HG02884 (cell line): ENCODE data around the gene ACSL5.
"Not testable (repeated sequence)": the region's sequence is repeated elsewhere in the genome, so short reads cannot be mapped to it uniquely, and the experiment has no call there.

Experiments
- ATAC-seq: cut with Tn5 transposase; IDR thresholded peaks from one replicate; pipeline ENCODE4 v1.9.1; 2021; ENCODE audit warnings: mild to moderate bottlenecking, moderate library complexity; ENCODE audit not compliant: unreplicated experiment

The ACSL5 gene

DNA sequence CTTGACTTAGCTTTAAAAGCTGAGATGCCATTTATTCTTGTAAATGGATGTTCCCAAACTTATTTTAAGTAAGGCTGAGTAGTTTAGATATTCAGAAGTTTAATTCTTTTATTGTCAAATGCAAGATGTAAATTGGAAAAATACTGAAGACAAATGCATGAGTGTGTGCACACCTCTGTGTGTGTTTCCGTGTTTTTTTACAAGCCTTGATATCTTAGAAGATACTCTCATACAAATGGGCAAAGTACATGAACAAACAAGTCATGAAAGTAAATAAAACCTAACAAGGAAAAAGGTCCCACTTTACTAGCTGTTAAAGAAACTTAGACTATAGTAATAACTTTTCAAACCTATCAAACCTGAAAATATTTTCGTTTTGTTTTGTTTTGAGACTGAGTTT lies 29.0 kb downstream of the ACSL5 start:
- no peak for ATAC-seq

DNA sequence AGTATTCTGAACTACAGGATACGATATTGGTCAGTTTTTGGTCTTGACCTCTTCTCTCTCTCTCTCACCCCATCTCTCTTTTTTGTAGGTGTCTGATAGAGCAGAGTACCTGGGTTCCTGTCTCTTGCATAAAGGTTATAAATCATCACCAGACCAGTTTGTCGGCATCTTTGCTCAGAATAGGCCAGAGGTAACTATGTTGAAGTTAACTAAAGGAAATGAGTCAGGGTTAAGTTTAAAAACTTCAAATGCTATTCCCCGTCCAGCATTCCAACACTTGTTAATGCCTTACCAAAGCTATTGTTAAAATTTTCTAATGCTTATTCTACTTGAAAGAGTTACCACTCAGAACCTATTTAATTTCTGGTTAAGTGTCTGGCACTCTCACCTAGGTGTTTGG lies 30.7 kb downstream of the ACSL5 start:
- no peak for ATAC-seq

DNA sequence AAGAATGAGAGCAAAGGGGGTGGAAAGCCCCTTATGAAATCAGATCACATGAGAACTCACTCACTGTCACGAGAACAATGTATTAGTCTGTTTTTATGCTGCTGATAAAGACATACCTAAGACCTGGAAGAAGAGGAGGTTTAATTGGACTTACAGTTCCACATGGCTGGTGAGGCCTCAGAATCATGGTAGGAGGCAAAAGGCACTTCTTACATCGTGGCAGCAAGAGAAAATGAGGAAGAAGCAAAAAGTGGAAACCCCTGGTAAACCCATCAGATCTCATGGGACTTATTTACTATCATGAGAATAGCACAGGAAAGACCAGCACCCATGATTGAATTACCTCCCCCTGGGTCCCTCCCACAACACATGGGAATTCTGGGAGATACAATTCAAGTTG lies 32.9 kb downstream of the ACSL5 start:
- ATAC-seq, result not testable (repeated sequence)

DNA sequence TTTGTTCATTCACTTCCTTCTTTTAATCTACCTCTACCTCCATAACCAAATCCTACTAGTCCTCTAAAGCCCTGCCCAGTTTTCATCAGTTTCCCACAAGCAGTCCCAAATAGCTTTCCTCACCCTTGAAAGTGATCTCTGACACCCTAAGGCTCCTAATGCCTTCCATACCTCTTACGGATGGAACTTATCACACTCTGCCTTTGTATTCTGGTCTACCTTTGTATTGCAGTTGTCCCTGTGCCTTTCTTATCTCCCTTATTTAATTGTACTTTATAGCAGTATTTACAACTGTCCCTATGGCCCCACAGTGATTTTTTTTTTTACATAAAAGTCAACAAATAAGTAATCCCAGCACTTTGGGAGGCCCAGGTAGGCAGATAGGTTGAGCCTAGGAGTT lies 33.8 kb downstream of the ACSL5 start:
- ATAC-seq, result no peak

DNA sequence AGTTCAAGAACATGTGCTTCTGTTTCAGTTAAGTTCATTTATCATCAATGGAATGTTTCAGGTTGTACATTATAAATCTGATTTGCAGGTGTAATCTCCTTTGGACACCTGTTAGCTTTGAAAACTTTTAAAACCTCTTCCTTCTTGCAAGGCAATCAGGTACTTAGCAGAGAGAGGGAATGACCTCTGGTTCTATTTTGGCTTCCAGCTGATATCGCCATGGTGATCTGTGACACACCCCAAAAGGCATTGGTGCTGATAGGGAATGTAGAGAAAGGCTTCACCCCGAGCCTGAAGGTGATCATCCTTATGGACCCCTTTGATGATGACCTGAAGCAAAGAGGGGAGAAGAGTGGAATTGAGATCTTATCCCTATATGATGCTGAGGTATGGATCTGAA lies 35.4 kb downstream of the ACSL5 start:
- ATAC-seq, result no peak

DNA sequence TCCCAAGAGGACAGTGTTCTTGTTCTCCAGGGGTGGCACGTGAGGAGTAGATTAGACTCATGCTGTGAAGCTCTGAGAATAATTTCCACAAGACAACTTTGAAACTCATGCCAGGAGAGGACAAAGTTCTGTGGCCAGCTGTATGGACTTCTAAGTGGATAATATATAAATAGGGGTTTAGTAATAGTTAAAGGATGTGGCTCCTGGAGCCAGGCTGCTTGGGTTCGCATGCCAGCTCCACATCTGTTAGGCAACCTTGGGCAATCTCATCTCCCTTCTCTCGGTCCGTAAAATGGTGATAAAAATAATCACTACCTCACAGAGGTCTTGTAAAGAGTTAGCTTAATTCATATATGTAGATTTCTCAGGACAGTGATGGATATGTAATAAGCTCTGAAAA lies 35.8 kb downstream of the ACSL5 start:
- ATAC-seq, result no peak

DNA sequence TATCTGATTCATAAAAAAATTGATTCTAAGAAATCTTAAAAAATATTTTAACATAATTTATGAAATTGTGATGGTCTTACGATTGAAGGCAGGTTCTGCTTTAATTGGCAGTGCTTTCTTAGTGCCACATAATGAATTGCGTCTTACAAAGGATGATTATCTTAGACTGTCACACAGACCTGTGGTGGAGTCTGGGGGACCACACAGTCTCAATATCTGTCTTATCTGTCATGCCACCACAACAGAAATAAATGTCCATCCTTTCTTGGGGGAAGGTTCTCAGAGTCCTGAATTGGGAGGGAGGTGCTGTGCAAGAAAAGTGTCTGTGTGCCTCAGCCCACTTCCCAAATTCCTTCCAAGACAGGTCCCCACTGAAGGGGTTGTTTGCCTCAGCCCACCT lies 38.8 kb downstream of the ACSL5 start:
- ATAC-seq, result no peak

DNA sequence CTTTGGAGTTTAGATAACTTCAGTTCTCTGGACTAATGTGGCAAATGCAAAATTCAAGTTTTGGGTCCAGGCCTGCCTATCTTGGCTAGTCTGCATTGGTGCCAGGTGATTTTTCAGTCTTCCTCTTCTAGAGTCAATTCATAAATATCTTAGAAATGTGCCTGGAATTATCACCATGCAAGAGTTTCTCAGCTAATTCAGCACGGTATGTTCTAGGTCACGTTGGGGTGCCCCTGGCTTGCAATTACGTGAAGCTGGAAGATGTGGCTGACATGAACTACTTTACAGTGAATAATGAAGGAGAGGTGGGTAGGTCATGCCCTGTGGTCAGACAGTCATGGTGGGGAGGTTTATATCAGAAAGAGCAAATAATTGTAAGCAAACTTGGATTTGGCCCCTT lies 47.8 kb downstream of the ACSL5 start:
- no peak for ATAC-seq

DNA sequence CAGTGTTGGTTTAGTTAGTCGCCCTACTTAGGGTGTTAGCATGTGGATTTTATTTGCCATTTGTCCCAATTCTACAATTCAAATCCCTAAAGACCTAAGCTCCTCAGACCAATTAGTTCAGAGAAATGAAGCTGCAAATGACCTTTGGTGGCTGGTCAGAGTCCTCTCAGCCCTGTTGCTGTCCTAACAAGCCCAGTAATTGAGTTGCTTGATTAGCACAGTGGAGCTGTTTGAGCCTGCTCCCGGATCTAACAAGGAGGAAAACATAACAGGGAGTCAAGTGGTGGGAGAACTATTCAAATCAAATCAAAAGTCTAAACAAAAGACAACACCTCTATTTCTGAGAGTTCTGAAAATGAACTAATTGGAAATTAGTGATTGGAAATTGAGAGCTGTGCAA lies 50.7 kb downstream of the ACSL5 start:
- ATAC-seq, result no peak

DNA sequence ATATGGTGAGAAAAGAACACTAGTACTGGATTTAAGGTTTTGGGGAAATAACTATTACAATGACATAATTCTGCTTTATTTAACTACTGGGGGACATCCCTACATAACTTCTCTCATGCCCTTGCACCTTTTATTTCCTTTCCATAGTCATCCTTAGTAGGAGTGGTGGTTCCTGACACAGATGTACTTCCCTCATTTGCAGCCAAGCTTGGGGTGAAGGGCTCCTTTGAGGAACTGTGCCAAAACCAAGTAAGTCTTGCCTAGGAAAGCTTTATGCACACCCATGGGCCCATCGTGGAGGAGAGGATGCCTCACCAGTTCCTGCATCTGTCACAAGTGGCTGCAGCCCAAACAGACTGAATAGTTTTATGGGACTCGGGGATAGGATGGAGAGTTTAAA lies 52.2 kb downstream of the ACSL5 start:
- ATAC-seq, result no peak

DNA sequence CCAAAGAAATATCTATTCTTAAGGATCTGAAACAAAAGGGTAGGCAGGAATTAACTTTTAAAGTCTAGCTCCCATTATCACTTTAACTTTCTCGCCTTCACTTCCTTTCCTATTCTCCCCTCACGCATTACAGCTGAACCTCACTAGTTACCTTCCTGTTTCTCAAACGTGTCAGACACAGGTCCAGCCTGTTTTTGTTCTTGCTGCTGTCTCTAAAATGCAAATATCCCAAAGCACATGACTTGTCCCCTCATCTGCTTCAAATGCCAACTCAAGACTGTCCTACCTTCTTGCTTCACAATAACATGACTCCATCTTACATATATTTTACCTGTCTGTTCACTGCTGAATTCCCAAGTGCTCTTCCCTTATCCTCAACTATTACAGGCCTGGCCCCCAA lies 55.2 kb downstream of the ACSL5 start:
- ATAC-seq, result peak; percentile 47

DNA sequence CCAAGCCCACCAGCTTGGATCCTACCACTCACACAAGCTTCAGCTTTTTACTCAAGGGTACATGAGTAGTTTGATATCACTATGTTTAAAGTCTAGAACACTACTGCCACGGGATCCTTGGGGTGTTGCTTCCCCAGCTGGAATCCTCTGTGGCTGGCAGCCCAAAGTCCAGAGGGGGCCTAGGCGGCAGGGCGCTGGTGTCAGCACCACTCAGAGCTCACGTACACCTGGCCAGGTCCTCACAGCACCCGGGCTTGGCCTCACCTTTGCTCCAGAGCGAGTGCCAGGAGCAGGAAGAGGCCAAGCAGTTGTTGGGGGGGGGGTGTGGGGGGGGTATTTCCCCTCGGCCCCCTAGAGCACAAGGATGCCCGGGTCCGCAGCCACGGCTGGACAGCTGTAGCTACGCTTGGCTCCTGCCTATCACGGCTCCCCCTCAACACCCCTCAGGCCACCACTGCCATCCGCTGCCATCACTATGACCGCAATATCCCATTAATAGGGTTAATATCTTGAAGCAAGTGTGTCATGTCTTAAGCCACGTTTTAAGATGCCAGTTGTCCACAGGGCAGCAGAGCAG lies 55.8 kb downstream of the ACSL5 start:
- no peak for ATAC-seq

DNA sequence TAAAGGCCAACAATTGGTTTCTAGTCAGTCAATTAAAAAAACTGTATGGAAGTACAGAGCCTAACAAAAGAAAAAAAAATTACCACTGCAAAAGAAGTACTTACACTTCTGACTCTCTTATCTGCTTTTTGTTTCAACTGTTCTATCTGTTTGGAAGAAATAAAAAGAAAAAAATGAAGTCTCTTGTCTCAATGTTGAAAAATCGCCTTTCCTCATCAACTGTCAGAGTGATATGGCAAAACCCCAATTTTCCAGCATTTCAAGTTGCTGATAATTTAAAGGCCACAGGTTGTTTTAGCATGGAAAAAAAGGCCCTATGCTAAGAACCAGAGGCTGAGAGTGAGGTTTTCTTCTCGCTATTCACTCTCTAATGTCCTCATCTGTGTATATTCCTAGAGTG lies 59.2 kb downstream of the ACSL5 start:
- no peak for ATAC-seq

DNA sequence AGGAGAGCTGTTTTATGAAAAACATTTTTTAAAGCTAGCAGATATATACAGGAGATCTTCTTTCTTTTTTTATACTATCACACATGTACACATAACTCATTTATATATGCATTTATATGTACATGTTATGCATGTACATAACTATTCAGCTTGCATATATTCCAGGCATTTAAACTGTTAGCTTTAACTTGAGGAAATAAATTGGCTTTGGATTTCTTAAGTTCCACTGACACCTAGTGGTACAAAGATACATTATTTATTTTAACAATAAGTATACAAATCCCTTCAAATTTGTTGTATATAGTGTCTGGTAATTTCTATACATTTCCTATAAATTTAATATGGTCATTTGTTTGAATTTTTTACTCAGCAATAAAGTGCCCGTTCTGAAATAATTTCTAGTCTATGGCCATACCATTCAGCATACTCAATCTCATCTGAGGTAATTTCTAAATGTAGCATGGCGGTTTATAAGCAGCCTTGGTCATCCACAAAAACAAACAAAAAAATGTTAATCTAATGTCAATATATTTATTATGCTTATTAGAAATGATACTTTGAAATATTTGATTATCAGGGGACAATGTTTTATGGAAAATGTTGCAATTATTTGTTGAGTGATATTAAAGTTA lies 61.2 kb downstream of the ACSL5 start:
- ATAC-seq, result no peak

DNA sequence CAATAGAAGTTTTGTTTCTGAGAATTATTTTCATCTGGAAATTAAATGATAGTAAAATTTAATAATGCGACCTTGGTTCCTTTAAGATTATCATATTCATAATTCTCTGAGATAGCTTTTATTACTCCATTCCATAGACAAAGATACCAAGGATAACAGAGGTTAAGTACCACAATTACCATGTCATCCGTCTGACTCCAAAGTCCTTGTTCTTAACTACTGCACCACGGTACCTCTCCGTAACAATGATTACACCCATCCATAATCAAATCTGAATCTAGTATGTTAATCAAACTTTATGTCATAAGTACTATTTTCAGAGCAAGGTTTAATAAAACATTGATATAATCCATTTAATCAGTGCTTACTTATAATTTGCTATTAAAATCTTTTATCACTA lies 64.4 kb downstream of the ACSL5 start:
- ATAC-seq, result no peak

DNA sequence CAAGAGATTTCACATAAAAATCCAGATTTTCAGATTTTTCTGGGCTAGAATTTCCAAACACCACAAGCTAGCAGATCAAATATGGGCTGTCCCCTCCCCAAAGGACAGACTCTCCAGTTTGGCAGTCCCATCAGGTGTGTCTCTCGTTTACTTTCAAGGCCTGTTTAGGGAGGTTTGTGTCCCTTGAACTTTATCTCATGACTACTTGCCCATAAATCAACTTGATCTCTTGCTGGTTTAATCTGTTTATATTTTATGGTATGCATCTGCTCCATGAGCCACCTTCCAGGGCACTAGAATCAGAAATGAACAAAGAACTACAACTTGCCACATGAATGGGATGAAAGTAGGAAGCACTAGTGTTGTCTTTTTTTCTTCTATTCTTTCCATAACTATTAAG lies 67.6 kb downstream of the ACSL5 start:
- no peak for ATAC-seq

DNA sequence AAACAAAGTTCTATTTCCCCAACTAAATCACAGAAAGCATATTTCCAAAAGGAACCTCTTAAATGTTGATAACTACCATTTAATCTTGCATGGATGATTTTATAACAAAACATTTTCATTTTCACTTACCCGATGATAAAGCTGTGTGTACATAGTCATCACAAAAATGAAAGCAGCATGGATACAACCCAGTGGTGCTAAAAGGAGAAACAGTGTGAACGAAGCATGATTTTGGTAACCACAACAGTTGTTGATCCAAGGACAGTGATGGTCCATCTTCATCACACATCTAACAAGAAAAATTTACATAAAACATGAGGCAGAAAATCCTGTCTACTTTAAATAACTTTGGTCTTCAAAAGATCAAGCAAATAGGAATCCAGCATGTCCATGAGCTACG lies 68.1 kb downstream of the ACSL5 start:
- no peak for ATAC-seq

DNA sequence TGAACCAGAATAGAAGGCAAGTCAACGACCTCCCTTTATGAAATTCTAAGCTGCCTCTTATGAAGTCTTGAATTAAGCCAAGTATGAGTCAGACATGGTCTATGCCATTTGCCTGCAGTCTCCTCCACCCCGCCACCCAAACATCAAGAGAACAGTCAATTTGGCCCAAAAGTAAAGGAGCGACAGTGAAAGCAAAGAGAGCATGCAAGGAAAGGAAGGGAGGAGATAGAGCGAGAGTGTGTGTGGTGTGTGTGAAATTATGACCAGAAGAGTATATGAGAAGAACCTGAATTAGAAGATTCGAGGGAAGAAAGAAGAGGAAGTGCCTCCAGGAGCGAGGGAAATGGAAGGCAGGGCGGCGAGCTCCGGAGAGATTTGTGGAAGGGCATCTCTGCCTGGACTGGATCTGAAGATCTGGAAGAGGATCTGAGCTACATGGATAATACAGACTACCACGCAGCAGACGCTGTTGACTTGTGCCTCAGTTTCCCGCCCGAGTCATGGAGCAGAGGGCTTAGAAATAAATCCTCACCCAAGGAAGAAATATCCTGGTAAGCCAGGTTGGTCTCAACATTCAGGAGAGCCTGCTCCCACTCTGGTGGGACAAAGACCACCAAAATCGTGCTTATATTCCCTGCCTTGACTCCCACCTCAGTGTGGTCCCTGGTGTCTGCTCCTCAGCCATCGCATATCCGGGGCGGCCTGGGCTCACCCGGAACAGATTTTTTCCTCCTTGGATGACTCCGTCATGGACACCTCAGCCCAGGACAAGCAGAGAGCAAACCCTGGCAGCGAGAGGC lies 72.3 kb downstream of the ACSL5 start:
- ATAC-seq, result peak; percentile 35

DNA sequence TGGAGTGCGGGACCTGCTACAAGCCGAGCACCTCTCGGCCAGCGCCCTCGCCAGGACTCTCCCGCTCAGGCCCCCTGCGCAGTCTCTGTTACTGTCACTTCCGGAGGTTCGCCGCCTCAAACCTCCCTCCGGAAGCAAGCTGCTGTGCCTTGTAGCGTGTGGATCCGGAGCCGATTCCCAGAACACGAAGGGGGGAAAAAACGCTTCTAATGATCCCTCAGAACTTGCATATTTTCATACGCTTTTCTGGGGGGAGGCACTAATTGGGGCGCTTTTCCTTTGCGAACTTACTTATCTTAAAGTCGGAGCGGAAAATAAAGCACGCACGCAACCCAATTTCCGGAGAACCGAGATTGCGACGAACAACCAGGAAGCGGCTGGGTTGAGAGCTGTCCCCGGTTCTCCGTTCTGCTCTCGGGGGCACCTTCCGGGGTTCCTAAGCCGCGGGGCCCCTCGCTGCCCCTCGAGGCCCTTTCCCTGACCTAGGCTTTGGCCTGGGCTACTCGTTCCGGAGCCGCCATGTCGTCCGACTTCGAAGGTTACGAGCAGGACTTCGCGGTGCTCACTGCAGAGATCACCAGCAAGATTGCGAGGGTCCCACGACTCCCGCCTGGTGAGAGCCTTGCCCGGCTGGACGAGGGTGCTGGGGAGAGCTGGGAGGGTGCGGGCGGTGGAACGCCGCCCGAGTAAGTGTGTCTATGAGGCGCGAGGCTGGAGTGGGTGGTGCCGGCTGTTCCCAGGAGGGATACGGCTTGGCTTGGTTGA lies 73.1 kb downstream of the ACSL5 start, which contains the start of the genes VTI1A and ZDHHC6:
Gene VTI1A (plus strand): TSS at position 361 of the 765 bp plus-strand sequence. CDS start 159 bp downstream, at position 520.
Gene ZDHHC6 (minus strand): TSS at position 60 of the 765 bp plus-strand sequence. CDS start 1,478 bp downstream, outside the sequence.
- peak; percentile 96 for ATAC-seq

DNA sequence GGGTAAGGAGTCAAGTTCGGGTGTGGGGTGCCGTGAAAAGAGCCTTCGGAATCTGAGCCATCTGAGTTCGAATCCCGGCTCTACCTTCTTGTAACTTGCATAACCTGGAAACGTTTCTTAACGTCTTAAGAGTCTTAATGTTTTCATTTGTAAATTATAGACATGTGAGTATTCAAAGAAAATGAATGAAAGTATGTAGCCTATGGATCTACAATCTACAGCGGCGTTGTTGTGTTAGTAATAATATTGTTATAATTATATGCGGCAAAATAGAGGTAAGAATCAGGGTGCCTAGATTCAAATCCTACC lies 73.7 kb downstream of the ACSL5 start:
- no peak for ATAC-seq

DNA sequence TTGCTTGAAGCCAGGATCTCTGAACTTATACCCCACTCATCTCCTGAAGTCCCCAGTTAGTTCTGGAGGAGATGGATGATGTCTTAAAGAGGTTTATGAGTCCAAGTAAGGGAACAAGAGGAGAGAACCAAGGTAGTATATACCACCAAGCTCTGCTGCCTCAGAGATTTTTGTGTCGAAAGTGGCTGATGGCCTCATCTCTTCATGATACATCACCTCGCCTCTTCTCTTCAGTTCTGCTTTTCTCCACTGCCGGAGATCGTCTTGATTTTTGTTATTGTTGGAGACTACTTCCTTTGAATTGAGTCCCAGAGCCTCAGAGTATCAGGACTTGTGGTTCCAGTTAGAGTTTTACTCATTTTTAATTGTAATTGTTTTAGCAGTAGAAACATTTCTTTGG lies 75.0 kb downstream of the ACSL5 start:
- ATAC-seq, result no peak
